HepG2 (cell line): ENCODE measurements around the gene PLXNA3. TPM values are rescaled to one million over a fixed set of nuclear protein-coding genes. Genes with fewer than 3 reads are reported as not detected.

ENCODE experiments used
- ATAC-seq: fragments of 200-7000 bp; cut with Tn5 transposase; 3 replicates; pipeline ENCODE4 v1.9.1; 2020; ENCODE audit warnings: mild to moderate bottlenecking, moderate library complexity
- BruUV-seq: library from RNA; stranded (reverse); fragments of 400-500 nt; replicated peaks from 2 replicates; lab custom pipeline; 2021; lab: Mats Ljungman, UMichigan
- CTCF ChIA-PET: fragments of 300-600 bp; formaldehyde crosslinking; extraction: SDS; loops from one replicate; lab custom pipeline; 2021; ENCODE audit warnings: low total read pairs, inconsistent platforms, low intra/inter-chr PET ratio; lab: Yijun Ruan, JAX
- POLR2A ChIA-PET: fragments of 350-600 bp; sonication (Branson Sonifier 250); formaldehyde crosslinking; loops from one replicate; lab custom pipeline; 2020; ENCODE audit warnings: antibody characterized with exemption, inconsistent platforms; lab: Yijun Ruan, JAX
- DNase-seq: peaks from one replicate; pipeline ENCODE4 v3.0.0-alpha.2; 2015; ENCODE audit warnings: low spot score
- FAIRE-seq: peaks from 3 replicates; lab custom pipeline; 2011; peaks lifted over from hg19 to GRCh38; lab: Jason Lieb, UNC
- H2AFZ ChIP-seq: one replicate; pipeline ENCODE4 v1.6.1; 2011; ENCODE audit warnings: low read length, inconsistent platforms
- H3K27ac ChIP-seq: fragments of 300-600 bp; 3 replicates; pipeline ENCODE4 v1.8.0; 2011; ENCODE audit warnings: mixed run types, mild to moderate bottlenecking, mixed read lengths, low read length, inconsistent platforms; ENCODE audit not compliant: insufficient read depth; ENCODE audit errors: extremely low read length
- H3K27me3 ChIP-seq, 2 experiments: fragments of 200-600 bp in 1 of 2; 2 replicates in 1 of 2; 3 replicates in 1 of 2; pipeline versions ENCODE4 v1.6.0 to v1.8.0; 2011; ENCODE audit warnings: low read length in 2 of 2, mild to moderate bottlenecking in 2 of 2, moderate library complexity in 2 of 2, inconsistent platforms in 1 of 2; ENCODE audit not compliant: insufficient read depth in 2 of 2, control insufficient read depth in 1 of 2
- H3K36me3 ChIP-seq, 2 experiments: fragments of 200-600 bp in 1 of 2; replicated peaks in 1 of 2; 2 replicates in 1 of 2; 3 replicates in 1 of 2; pipeline versions ENCODE4 v1.5.1 to v1.8.0; 2011; ENCODE audit warnings: low read length in 2 of 2, inconsistent platforms in 1 of 2; ENCODE audit not compliant: insufficient read depth in 2 of 2, control insufficient read depth in 1 of 2
- H3K4me1 ChIP-seq: 2 replicates; pipeline ENCODE4 v1.5.1; 2012; ENCODE audit warnings: low read length, inconsistent platforms; ENCODE audit not compliant: insufficient read depth
- H3K4me2 ChIP-seq: 2 replicates; pipeline ENCODE4 v1.6.0; 2011; ENCODE audit warnings: low read depth, low read length, inconsistent platforms
- H3K4me3 ChIP-seq, 3 experiments: fragments of 200-600 bp in 1 of 3; sonication (generic), shearing (Covaris generic) in 1 of 3; replicated peaks in 1 of 3; 2 replicates each; pipeline ENCODE4 v1.5.1; 2011 to 2016; ENCODE audit warnings: low read length in 3 of 3, inconsistent platforms in 2 of 3, low read depth in 2 of 3, mild to moderate bottlenecking in 2 of 3, control low read depth in 1 of 3, mixed read lengths in 1 of 3; ENCODE audit not compliant: insufficient read depth in 1 of 3
- H3K79me2 ChIP-seq: one replicate; pipeline ENCODE4 v1.6.1; 2011; ENCODE audit warnings: low read length, inconsistent platforms; ENCODE audit not compliant: insufficient read depth
- H3K9ac ChIP-seq: 2 replicates; pipeline ENCODE4 v1.6.0; 2011; ENCODE audit warnings: mild to moderate bottlenecking, low read depth, low read length, inconsistent platforms; ENCODE audit not compliant: insufficient read depth
- H3K9me3 ChIP-seq: 2 replicates; pipeline ENCODE4 v1.5.1; 2012; ENCODE audit warnings: mild to moderate bottlenecking, low read length
- H4K20me1 ChIP-seq: 2 replicates; pipeline ENCODE4 v1.6.0; 2011; ENCODE audit warnings: inconsistent platforms, mild to moderate bottlenecking, low read length, moderate library complexity; ENCODE audit not compliant: insufficient read depth
- MEIS1 ChIP-seq: sonication (generic); formaldehyde crosslinking; IDR thresholded peaks from 2 replicates; pipeline ENCODE4 v1.9.0; 2021; ENCODE audit warnings: mild to moderate bottlenecking, missing genetic modification reagents, moderate library complexity, borderline replicate concordance
- TAF15 ChIP-seq: fragments of 200-400 bp; formaldehyde crosslinking; IDR thresholded peaks from one replicate; pipeline ENCODE4 v1.6.1; 2018; ENCODE audit warnings: mild to moderate bottlenecking, low read depth, low read length; ENCODE audit not compliant: poor library complexity, severe bottlenecking
- ZBTB26 ChIP-seq: IDR thresholded peaks from 2 replicates; pipeline ENCODE4 v1.6.1; 2016; ENCODE audit warnings: missing compliant biosample characterization, missing genetic modification reagents, borderline replicate concordance
- ZNF709 ChIP-seq: sonication (generic); formaldehyde crosslinking; IDR thresholded peaks from 2 replicates; pipeline ENCODE4 v1.5.0; 2020; ENCODE audit warnings: mild to moderate bottlenecking, missing genetic modification reagents
- WGBS: methylation state at CpG from one replicate; pipeline ENCODE4 v1.1.6; 2017; ENCODE audit warnings: low lambda C conversion rate; 5-methylcytosine and 5-hydroxymethylcytosine counted together
- in situ Hi-C: cut with HindIII; loops from 2 replicates; pipeline ENCODE4 v1.10.0; 2017; ENCODE audit warnings: low pct_unique_long_range_greater_than_20kb; ENCODE audit not compliant: extremely low pct_ligation_motif_present
- intact Hi-C: fragments of 100-400 bp; cut with micrococcal nuclease; formaldehyde crosslinking; loops from one replicate; pipeline ENCODE4 v1.10.0; 2022; ENCODE audit not compliant: unreplicated experiment
- polyA plus RNA-seq, 8 experiments: library from polyadenylated mRNA; depleted of rRNA in 3 of 8; stranded (reverse) in 7 of 8; unstranded in 1 of 8; fragments of >200 nt; fragmentation: Illumina TruSeq in 4 of 8; extraction: Trizol in 4 of 8; gene quantifications; 2 replicates each; pipeline versions ENCODE4 v1.2.1 to v1.2.3, GENCODE V29; 2011 to 2016; ENCODE audit warnings: low read depth in 4 of 8, missing spikeins in 1 of 8, mixed read lengths in 1 of 8; ENCODE audit not compliant: insufficient read depth in 1 of 8
- total RNA-seq, 5 experiments: library from RNA; depleted of rRNA; stranded (reverse); fragments of >200 nt; fragmentation: Illumina TruSeq; extraction: Trizol; gene quantifications; 2 replicates each; pipeline ENCODE4 v1.2.3, GENCODE V29; 2016; ENCODE audit warnings: low read depth in 1 of 5
- TF ChIP-seq, protein P1 (sequence below): sonication (generic); formaldehyde crosslinking; IDR thresholded peaks from 2 replicates; pipeline ENCODE4 v1.8.1; 2022; ENCODE audit warnings: low read depth, mild to moderate bottlenecking, missing genetic modification reagents
- TF ChIP-seq, protein P2 (sequence below): fragments of 450-650 bp; IDR thresholded peaks from 2 replicates; pipeline ENCODE4 v1.6.1; 2017; ENCODE audit warnings: mild to moderate bottlenecking

PLXNA3 gene
- total and polyA plus RNA-seq, 2 of the 13 experiments (the other 11 are each of a cell fraction or from before 2014, with no cell fraction given) = 5.8 to 20.6 TPM

- no peak for TF ChIP-seq ZBTB26 (CRISPR knock-in tag)
- TF ChIP-seq ZNF709 = no peak
- no peak for TF ChIP-seq MEIS1
- TF ChIP-seq, protein P1, sequence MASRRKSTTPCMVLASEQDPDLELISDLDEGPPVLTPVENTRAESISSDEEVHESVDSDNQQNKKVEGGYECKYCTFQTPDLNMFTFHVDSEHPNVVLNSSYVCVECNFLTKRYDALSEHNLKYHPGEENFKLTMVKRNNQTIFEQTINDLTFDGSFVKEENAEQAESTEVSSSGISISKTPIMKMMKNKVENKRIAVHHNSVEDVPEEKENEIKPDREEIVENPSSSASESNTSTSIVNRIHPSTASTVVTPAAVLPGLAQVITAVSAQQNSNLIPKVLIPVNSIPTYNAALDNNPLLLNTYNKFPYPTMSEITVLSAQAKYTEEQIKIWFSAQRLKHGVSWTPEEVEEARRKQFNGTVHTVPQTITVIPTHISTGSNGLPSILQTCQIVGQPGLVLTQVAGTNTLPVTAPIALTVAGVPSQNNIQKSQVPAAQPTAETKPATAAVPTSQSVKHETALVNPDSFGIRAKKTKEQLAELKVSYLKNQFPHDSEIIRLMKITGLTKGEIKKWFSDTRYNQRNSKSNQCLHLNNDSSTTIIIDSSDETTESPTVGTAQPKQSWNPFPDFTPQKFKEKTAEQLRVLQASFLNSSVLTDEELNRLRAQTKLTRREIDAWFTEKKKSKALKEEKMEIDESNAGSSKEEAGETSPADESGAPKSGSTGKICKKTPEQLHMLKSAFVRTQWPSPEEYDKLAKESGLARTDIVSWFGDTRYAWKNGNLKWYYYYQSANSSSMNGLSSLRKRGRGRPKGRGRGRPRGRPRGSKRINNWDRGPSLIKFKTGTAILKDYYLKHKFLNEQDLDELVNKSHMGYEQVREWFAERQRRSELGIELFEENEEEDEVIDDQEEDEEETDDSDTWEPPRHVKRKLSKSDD = no peak
- TF ChIP-seq TAF15 = no peak
- TF ChIP-seq, protein P2, sequence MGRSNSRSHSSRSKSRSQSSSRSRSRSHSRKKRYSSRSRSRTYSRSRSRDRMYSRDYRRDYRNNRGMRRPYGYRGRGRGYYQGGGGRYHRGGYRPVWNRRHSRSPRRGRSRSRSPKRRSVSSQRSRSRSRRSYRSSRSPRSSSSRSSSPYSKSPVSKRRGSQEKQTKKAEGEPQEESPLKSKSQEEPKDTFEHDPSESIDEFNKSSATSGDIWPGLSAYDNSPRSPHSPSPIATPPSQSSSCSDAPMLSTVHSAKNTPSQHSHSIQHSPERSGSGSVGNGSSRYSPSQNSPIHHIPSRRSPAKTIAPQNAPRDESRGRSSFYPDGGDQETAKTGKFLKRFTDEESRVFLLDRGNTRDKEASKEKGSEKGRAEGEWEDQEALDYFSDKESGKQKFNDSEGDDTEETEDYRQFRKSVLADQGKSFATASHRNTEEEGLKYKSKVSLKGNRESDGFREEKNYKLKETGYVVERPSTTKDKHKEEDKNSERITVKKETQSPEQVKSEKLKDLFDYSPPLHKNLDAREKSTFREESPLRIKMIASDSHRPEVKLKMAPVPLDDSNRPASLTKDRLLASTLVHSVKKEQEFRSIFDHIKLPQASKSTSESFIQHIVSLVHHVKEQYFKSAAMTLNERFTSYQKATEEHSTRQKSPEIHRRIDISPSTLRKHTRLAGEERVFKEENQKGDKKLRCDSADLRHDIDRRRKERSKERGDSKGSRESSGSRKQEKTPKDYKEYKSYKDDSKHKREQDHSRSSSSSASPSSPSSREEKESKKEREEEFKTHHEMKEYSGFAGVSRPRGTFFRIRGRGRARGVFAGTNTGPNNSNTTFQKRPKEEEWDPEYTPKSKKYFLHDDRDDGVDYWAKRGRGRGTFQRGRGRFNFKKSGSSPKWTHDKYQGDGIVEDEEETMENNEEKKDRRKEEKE = no peak
- WGBS = 100% methylated on average over 7 of the region's 19 CpGs
These were observed 38.2 kb upstream of the PLXNA3 start for GRCh38 chrX:154419688-154420401.

More at GRCh38 chrX:154419688-154420401, 38.2 kb upstream of the PLXNA3 start:
- intact Hi-C loops (no loop called here), in situ Hi-C loops (loop anchor here (25.0 kb wide), 1 partner anchor 117 kb away; the partner anchor contains the start of genes G6PD and IKBKG)
- no TSS peak for BruUV-seq
- Histone ChIP-seq H3K9ac (no peak overlapping the region), H4K20me1 (no peaks in the 10 kb centered on the region), H3K27me3 (no peaks in the 10 kb centered on the region), H3K79me2 (no peaks in the 10 kb centered on the region), H3K4me2 (no peak overlapping the region), H3K4me3 (no peak overlapping the region), H3K9me3 (no peaks in the 10 kb centered on the region), H3K27ac (no peak overlapping the region), H3K4me1 (no peaks in the 10 kb centered on the region), H2AFZ (no peak overlapping the region), H3K36me3 (no peaks in the 10 kb centered on the region)
- DNase-seq (no peak), FAIRE-seq (no peak), ATAC-seq (peak; percentile 51)
- ChIA-PET POLR2A (interaction anchor here (1.8 to 1.9 kb wide), 2 partner anchors 9 to 22 kb away, joined by 4 to 5 read pairs; partner anchors contain the start of genes RPL10 and TAFAZZIN), CTCF (no interaction called here)
